ENCODE data around the gene RRAGA. TPM values are rescaled to one million over a fixed set of nuclear protein-coding genes. Genes with fewer than 3 reads are reported as not detected.
"Not testable (repeated sequence)": the region's sequence is repeated elsewhere in the genome, so short reads cannot be mapped to it uniquely, and the experiment has no call there.

Gene RRAGA
- 56.8 and 56.9 TPM in 2 replicates for total RNA-seq

DNA sequence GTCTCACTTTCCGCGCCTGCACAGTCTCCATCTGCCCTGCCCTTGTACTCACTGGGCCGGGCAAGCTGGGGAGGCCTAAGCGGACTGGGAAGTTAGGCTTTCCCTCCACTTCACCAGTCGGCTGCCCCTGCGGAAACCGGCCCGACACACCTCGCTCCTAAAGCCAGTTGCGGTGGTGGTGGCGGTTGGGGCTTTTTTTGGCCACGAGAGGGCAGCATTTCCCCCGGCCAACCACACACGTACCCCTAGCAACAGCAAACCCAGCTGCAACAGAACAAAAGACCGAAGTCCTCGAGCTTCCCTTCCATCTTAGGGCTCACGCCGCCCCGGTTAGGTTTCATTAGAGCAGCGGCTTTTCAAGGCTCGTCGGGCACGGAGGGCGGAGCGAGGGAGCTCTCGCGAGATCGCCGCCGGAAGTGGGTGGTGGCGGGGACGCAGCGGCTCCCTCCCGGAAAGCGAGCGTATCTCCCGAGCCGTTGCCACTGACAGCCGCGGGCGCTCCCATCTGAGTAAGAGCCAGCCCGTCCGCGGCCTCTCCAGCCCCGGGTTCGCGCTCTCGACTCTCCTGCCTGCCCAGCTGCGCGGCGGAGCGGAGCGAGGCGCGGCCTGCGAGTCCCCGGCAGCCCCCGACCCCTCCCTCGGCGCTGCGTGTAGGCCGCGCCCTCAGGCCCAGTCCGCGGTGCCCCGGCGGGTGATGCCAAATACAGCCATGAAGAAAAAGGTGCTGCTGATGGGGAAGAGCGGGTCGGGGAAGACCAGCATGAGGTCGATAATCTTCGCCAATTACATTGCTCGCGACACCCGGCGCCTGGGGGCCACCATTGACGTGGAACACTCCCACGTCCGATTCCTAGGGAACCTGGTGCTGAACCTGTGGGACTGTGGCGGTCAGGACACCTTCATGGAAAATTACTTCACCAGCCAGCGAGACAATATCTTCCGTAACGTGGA lies at the start of gene RRAGA:
Gene RRAGA, plus strand, starts transcription at position 462 of the 951 bp plus-strand sequence. Its CDS starts 233 bp downstream, at position 695.
- Mint-ChIP-seq H3K36me3 (ENCODE audit: low read depth) (peaks cover 7% of the 10 kb centered on the region), H3K27me3 (ENCODE audit: insufficient read depth) (peaks cover under 1% of the 10 kb centered on the region), H3K4me1 (ENCODE audit: low read depth) (peaks cover 43% of the 10 kb centered on the region), H3K27ac (peak within 1 kb of the TSS; percentile 99), H3K4me3 (peak within 1 kb of the TSS; percentile 96), H3K9me3 (no peaks in the 10 kb centered on the region)
- DNase-seq (ENCODE audit: low spot score) = peak; percentile 92
- intact Hi-C loops (cut with micrococcal nuclease) = loop anchor here (1.0 kb wide), 10 partner anchors 53 to 408 kb away; partner anchors contain the start of genes DENND4C, HAUS6, PLIN2 and RPS6

GRCh38 chr9:19000133-19000532 lies 49.1 kb upstream of the RRAGA start:
- H3K27ac Mint-ChIP-seq = no peak overlapping the region
- no peaks in the 10 kb centered on the region for H3K36me3 Mint-ChIP-seq (ENCODE audit: low read depth)
- intact Hi-C loops (cut with micrococcal nuclease) = no loop called here
- no peaks in the 10 kb centered on the region for H3K4me1 Mint-ChIP-seq (ENCODE audit: low read depth)
- peaks cover under 1% of the 10 kb centered on the region for H3K27me3 Mint-ChIP-seq (ENCODE audit: insufficient read depth)
- no peak for DNase-seq (ENCODE audit: low spot score)
- no peak overlapping the region for H3K4me3 Mint-ChIP-seq
- peaks cover 16% of the 10 kb centered on the region for H3K9me3 Mint-ChIP-seq

GRCh38 chr9:19009391-19009965 lies 39.7 kb upstream of the RRAGA start:
- H3K4me1 Mint-ChIP-seq (ENCODE audit: low read depth) = no peaks in the 10 kb centered on the region
- H3K27me3 Mint-ChIP-seq (ENCODE audit: insufficient read depth) = peaks cover 8% of the 10 kb centered on the region
- H3K9me3 Mint-ChIP-seq = no peaks in the 10 kb centered on the region
- H3K4me3 Mint-ChIP-seq = no peak overlapping the region
- no peak overlapping the region for H3K27ac Mint-ChIP-seq
- H3K36me3 Mint-ChIP-seq (ENCODE audit: low read depth) = no peaks in the 10 kb centered on the region
- intact Hi-C loops (cut with micrococcal nuclease) = no loop called here
- DNase-seq (ENCODE audit: low spot score) = no peak

DNA sequence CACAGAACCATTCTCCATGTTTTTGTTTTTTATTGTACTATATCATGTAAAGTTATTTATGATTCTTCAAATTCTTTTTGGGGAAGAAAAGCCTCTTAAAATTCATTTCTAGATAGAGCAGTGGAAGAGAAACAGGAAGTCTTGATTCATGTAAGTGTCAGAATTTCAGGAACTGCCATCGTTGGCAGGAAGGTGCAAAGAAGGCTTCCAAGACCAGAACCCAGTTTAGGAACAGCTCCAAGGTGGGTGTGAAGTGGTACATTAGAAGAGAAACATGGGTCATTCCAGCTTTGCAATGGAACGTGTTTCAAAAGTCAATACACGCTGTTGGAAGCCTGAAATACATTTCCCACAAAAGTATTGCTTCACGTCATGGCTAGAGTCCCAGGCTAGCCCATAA lies 31.0 kb upstream of the RRAGA start:
- intact Hi-C loops (cut with micrococcal nuclease) = no loop called here
- Mint-ChIP-seq H3K9me3 (no peaks in the 10 kb centered on the region), H3K27ac (no peak overlapping the region), H3K4me3 (no peak overlapping the region), H3K36me3 (ENCODE audit: low read depth) (no peaks in the 10 kb centered on the region), H3K4me1 (ENCODE audit: low read depth) (peaks cover 4% of the 10 kb centered on the region), H3K27me3 (ENCODE audit: insufficient read depth) (peaks cover 1% of the 10 kb centered on the region)
- DNase-seq (ENCODE audit: low spot score) = no peak

DNA sequence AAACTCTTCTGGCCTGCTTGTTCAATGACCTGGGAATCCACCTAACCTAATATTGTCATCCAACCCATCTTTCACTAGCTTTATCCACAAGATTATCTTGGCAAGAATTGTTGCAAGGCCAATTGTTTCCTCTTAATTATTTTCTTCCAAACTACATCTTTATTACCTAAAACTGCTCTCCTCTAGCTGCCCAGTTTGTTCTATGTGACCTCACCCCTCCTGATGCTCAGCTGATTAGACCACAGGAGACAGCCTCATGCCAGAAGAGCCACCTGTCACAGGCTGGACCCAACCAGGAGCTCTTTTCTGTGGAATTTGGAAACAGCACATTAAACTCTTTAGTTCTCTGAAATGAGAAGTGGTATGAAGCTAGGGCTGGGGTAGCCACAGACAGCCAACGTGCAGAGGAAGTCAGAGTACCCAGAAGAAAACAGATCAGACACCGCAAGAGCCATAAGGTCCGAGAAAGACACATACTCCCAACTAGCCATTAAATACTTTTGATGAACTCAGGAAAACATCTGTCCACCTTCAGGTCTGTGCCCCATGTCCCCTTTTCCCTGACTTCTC lies 28.3 kb upstream of the RRAGA start:
- no peaks in the 10 kb centered on the region for H3K9me3 Mint-ChIP-seq
- DNase-seq (ENCODE audit: low spot score) = no peak
- peaks cover 14% of the 10 kb centered on the region for H3K27me3 Mint-ChIP-seq (ENCODE audit: insufficient read depth)
- H3K27ac Mint-ChIP-seq = no peak overlapping the region
- no peak overlapping the region for H3K4me3 Mint-ChIP-seq
- peaks cover under 1% of the 10 kb centered on the region for H3K4me1 Mint-ChIP-seq (ENCODE audit: low read depth)
- H3K36me3 Mint-ChIP-seq (ENCODE audit: low read depth) = no peaks in the 10 kb centered on the region
- intact Hi-C loops (cut with micrococcal nuclease) = loop anchor here (10.0 kb wide), 1 partner anchor 316 kb away; no protein-coding TSS in a partner anchor

GRCh38 chr9:19021649-19022048 lies 27.6 kb upstream of the RRAGA start:
- H3K27me3 Mint-ChIP-seq (ENCODE audit: insufficient read depth) = peaks cover 14% of the 10 kb centered on the region
- not testable (repeated sequence) for H3K9me3 Mint-ChIP-seq; H3K27ac Mint-ChIP-seq; DNase-seq (ENCODE audit: low spot score); H3K4me1 Mint-ChIP-seq (ENCODE audit: low read depth); H3K36me3 Mint-ChIP-seq (ENCODE audit: low read depth); H3K4me3 Mint-ChIP-seq
- intact Hi-C loops (cut with micrococcal nuclease) = loop anchor here (10.0 kb wide), 1 partner anchor 317 kb away; no protein-coding TSS in a partner anchor

DNA sequence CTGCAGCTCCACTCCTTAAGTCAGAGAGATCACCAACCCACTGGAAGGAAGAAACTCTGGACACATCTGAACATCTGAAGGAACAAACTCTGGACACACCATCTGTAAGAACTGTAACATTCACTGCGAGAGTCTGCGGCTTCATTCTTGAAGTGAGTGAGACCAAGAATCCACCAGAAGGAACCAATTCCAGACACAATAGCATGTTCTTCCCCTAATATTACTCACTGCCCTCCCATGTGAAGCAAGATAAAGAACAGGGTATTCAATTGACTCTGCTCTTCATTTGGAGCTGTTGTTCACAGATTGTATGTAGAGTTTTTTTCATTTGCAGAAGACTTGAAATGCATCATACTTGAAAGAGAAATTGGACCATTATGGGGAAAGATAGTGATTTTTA lies 27.0 kb upstream of the RRAGA start:
- Mint-ChIP-seq H3K27me3 (ENCODE audit: insufficient read depth) (peaks cover 14% of the 10 kb centered on the region), H3K4me1 (ENCODE audit: low read depth) (peaks cover 13% of the 10 kb centered on the region), H3K36me3 (ENCODE audit: low read depth) (no peaks in the 10 kb centered on the region), H3K4me3 (no peak overlapping the region), H3K9me3 (no peaks in the 10 kb centered on the region), H3K27ac (no peak overlapping the region)
- intact Hi-C loops (cut with micrococcal nuclease) = loop anchor here (10.0 kb wide), 1 partner anchor 317 kb away; no protein-coding TSS in a partner anchor
- DNase-seq (ENCODE audit: low spot score) = no peak

DNA sequence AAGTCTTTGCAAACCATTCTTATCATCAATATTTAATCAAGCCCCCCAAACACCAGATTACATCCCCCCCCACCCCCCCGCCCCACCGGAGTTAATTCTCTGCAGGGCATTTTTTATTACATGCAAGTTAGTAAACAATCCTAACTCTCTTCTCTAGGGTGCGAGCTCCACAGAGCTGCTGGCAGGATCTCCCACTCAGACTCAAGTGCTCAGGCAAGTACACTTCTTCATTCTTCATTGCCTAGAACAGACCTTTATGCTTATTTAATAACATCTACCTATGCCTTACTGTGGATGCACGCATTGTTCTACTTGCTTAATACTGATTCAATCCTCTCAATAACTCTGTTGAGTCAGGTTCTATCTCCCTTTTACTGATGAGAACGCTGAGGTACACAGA lies 26.1 kb upstream of the RRAGA start:
- Mint-ChIP-seq H3K4me1 (ENCODE audit: low read depth) (peaks cover 13% of the 10 kb centered on the region), H3K9me3 (no peaks in the 10 kb centered on the region), H3K36me3 (ENCODE audit: low read depth) (no peaks in the 10 kb centered on the region), H3K27ac (no peak overlapping the region), H3K27me3 (ENCODE audit: insufficient read depth) (peaks cover 14% of the 10 kb centered on the region), H3K4me3 (no peak overlapping the region)
- DNase-seq (ENCODE audit: low spot score) = no peak
- intact Hi-C loops (cut with micrococcal nuclease) = loop anchor here (10.0 kb wide), 1 partner anchor 318 kb away; no protein-coding TSS in a partner anchor

GRCh38 chr9:19026375-19026774 lies 22.9 kb upstream of the RRAGA start:
- Mint-ChIP-seq H3K9me3 (no peaks in the 10 kb centered on the region), H3K4me3 (no peak overlapping the region), H3K27me3 (ENCODE audit: insufficient read depth) (peaks cover 22% of the 10 kb centered on the region), H3K27ac (no peak overlapping the region), H3K36me3 (ENCODE audit: low read depth) (no peaks in the 10 kb centered on the region), H3K4me1 (ENCODE audit: low read depth) (peaks cover 13% of the 10 kb centered on the region)
- intact Hi-C loops (cut with micrococcal nuclease) = loop anchor here (5.0 to 10.0 kb wide), 4 partner anchors 322 to 1494 kb away; no protein-coding TSS in a partner anchor
- DNase-seq (ENCODE audit: low spot score) = no peak

DNA sequence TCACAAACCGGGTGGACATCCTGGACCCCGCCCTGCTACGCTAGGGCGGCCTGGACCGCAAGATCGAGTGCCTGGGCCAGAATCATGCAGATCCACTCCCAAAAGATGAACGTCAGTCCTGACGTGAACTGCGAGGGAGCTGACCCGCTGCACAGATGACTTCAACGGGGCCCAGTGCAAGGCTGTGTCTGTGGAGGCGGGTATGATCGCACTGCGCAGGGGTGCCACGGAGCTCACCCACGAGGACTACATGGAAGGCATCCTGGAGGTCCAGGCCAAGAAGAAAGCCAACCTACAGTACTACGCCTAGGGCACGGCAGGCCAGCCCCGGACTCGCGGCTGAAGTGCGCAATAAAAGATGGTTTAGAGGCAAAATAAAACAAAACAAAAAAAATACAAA lies 21.4 kb upstream of the RRAGA start:
- intact Hi-C loops (cut with micrococcal nuclease) = loop anchor here (1.0 to 10.0 kb wide), 5 partner anchors 323 to 1496 kb away; no protein-coding TSS in a partner anchor
- no peaks in the 10 kb centered on the region for H3K9me3 Mint-ChIP-seq
- H3K27ac Mint-ChIP-seq = no peak overlapping the region
- DNase-seq (ENCODE audit: low spot score) = no peak
- no peak overlapping the region for H3K4me3 Mint-ChIP-seq
- H3K36me3 Mint-ChIP-seq (ENCODE audit: low read depth) = no peaks in the 10 kb centered on the region
- H3K27me3 Mint-ChIP-seq (ENCODE audit: insufficient read depth) = peaks cover 22% of the 10 kb centered on the region
- peaks cover 13% of the 10 kb centered on the region for H3K4me1 Mint-ChIP-seq (ENCODE audit: low read depth)

DNA sequence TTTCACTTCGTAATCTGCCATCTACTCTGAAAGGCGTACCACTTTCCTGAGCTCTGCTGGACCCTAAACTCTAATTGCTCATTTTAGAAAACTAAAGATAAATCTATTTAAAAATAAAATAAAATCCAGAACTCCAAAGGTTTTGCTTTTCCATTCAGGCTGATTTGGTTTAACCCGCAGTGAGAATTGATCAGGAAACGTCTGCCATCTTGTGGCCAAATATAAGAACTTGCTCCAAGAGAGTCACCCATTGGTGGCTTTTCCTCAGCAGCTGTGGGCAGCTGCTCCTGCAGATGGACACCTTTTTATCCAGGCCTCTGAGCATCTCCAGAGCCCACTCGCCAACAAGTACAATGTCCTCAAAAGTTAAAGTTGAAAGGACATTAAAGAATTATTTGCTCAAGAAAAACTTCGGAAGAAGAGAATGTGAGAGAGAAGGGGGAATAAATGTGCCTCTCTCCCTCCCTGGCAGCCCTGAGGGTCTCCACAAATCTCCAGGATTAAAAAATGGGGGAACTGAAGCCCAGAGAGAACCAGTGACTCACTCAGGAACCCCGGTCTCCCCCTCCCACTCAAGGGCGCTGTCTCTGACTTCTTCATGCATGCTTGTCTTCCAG lies 20.3 kb upstream of the RRAGA start:
- DNase-seq (ENCODE audit: low spot score) = peak; percentile 16
- peaks cover 13% of the 10 kb centered on the region for H3K4me1 Mint-ChIP-seq (ENCODE audit: low read depth)
- intact Hi-C loops (cut with micrococcal nuclease) = loop anchor here (1.0 to 10.0 kb wide), 6 partner anchors 145 to 1497 kb away; no protein-coding TSS in a partner anchor
- H3K9me3 Mint-ChIP-seq = no peaks in the 10 kb centered on the region
- peaks cover 15% of the 10 kb centered on the region for H3K27me3 Mint-ChIP-seq (ENCODE audit: insufficient read depth)
- no peak overlapping the region for H3K27ac Mint-ChIP-seq
- no peaks in the 10 kb centered on the region for H3K36me3 Mint-ChIP-seq (ENCODE audit: low read depth)
- no peak overlapping the region for H3K4me3 Mint-ChIP-seq

- Mint-ChIP-seq H3K9me3 (no peaks in the 10 kb centered on the region), H3K4me3 (no peak overlapping the region), H3K27me3 (ENCODE audit: insufficient read depth) (peaks cover 9% of the 10 kb centered on the region), H3K36me3 (ENCODE audit: low read depth) (no peaks in the 10 kb centered on the region), H3K27ac (no peak overlapping the region), H3K4me1 (ENCODE audit: low read depth) (peaks cover 13% of the 10 kb centered on the region)
- intact Hi-C loops (cut with micrococcal nuclease) = no loop called here
- no peak for DNase-seq (ENCODE audit: low spot score)
These were observed 18.3 kb upstream of the RRAGA start for GRCh38 chr9:19030899-19031298.

Measured in activated T-helper 1 cell treated with anti-CD3 and anti-CD28 coated beads, Interleukin-12 subunit alpha, Interleukin-12 subunit beta, Interleukin-2, Interleukin-4 antibody, amounts not matched to agents 30 ng/mL and 10 ng/mL and 1 ng/mL, durations not matched to agents 14 hours and 24 hours and 36 hours (primary cell).